ES-I3 (cell line): ENCODE results near the gene ZC3H7B.

ENCODE experiments used
- H3K36me3 ChIP-seq: 2 replicates; pipeline ENCODE4 v1.6.1; 2013; ENCODE audit warnings: mild to moderate bottlenecking, low read length, control low read depth, moderate library complexity; ENCODE audit not compliant: insufficient read depth
- H3K4me1 ChIP-seq: 2 replicates; pipeline ENCODE4 v1.6.1; 2013; ENCODE audit warnings: mild to moderate bottlenecking, control low read depth, low read length; ENCODE audit not compliant: insufficient read depth
- H3K9ac ChIP-seq: 2 replicates; pipeline ENCODE4 v1.6.1; 2013; ENCODE audit warnings: low read depth, mild to moderate bottlenecking, low read length, moderate library complexity
- H3K9me3 ChIP-seq: 2 replicates; pipeline ENCODE4 v1.6.1; 2013; ENCODE audit warnings: mild to moderate bottlenecking, low read length, moderate library complexity; ENCODE audit not compliant: control insufficient read depth, insufficient read depth

Gene ZC3H7B

GRCh38 chr22:41300661-41301060 is 664 bp upstream of the ZC3H7B start:
- H3K9me3 ChIP-seq, result no peaks in the 10 kb centered on the region
- H3K9ac ChIP-seq, result peak overlapping the region; percentile 94
- H3K36me3 ChIP-seq, result peaks cover 5% of the 10 kb centered on the region
- peaks cover 16% of the 10 kb centered on the region for H3K4me1 ChIP-seq

GRCh38 chr22:41302021-41302767 is 869 bp downstream of the ZC3H7B start:
- H3K36me3 ChIP-seq, result peaks cover 5% of the 10 kb centered on the region
- no peaks in the 10 kb centered on the region for H3K9me3 ChIP-seq
- peaks cover 21% of the 10 kb centered on the region for H3K4me1 ChIP-seq
- H3K9ac ChIP-seq, result peak overlapping the region; percentile 94

GRCh38 chr22:41302811-41303210 is 1.5 kb downstream of the ZC3H7B start:
- Histone ChIP-seq H3K9ac (peak overlapping the region; percentile 94), H3K36me3 (peaks cover 5% of the 10 kb centered on the region), H3K4me1 (peaks cover 27% of the 10 kb centered on the region), H3K9me3 (no peaks in the 10 kb centered on the region)

- H3K4me1 ChIP-seq, result peaks cover 26% of the 10 kb centered on the region
- peaks cover 10% of the 10 kb centered on the region for H3K36me3 ChIP-seq
- H3K9ac ChIP-seq, result no peak overlapping the region
- H3K9me3 ChIP-seq, result no peaks in the 10 kb centered on the region
These were observed 4.3 kb downstream of the ZC3H7B start for GRCh38 chr22:41305646-41306045.

- Histone ChIP-seq H3K9me3 (no peaks in the 10 kb centered on the region), H3K4me1 (peaks cover 30% of the 10 kb centered on the region), H3K36me3 (peaks cover 10% of the 10 kb centered on the region), H3K9ac (no peak overlapping the region)
These were observed 6.7 kb downstream of the ZC3H7B start for GRCh38 chr22:41308054-41308453.

GRCh38 chr22:41308544-41308947 is 7.2 kb downstream of the ZC3H7B start:
- H3K4me1 ChIP-seq, result peaks cover 25% of the 10 kb centered on the region
- no peak overlapping the region for H3K9ac ChIP-seq
- peaks cover 10% of the 10 kb centered on the region for H3K36me3 ChIP-seq
- H3K9me3 ChIP-seq, result no peaks in the 10 kb centered on the region

- peaks cover 21% of the 10 kb centered on the region for H3K4me1 ChIP-seq
- no peak overlapping the region for H3K9ac ChIP-seq
- peaks cover 5% of the 10 kb centered on the region; the same call in 1 of the 2 replicates for H3K36me3 ChIP-seq
- no peaks in the 10 kb centered on the region for H3K9me3 ChIP-seq
These were observed 9.0 kb downstream of the ZC3H7B start for GRCh38 chr22:41310336-41310735.

GRCh38 chr22:41311487-41311886 is 10.2 kb downstream of the ZC3H7B start:
- H3K36me3 ChIP-seq, result peaks cover 5% of the 10 kb centered on the region; the same call in 1 of the 2 replicates
- H3K9ac ChIP-seq, result no peak overlapping the region
- peaks cover 16% of the 10 kb centered on the region for H3K4me1 ChIP-seq
- no peaks in the 10 kb centered on the region for H3K9me3 ChIP-seq

GRCh38 chr22:41314821-41315220 is 13.5 kb downstream of the ZC3H7B start:
- peaks cover 8% of the 10 kb centered on the region; the same call in 1 of the 2 replicates for H3K4me1 ChIP-seq
- no peaks in the 10 kb centered on the region for H3K9me3 ChIP-seq
- H3K9ac ChIP-seq, result no peak overlapping the region
- no peaks in the 10 kb centered on the region for H3K36me3 ChIP-seq

- Histone ChIP-seq H3K9me3 (no peaks in the 10 kb centered on the region), H3K9ac (no peak overlapping the region), H3K36me3 (no peaks in the 10 kb centered on the region), H3K4me1 (peaks cover 8% of the 10 kb centered on the region; the same call in 1 of the 2 replicates)
These were observed 14.3 kb downstream of the ZC3H7B start for GRCh38 chr22:41315586-41315985.

- Histone ChIP-seq H3K9ac (no peak overlapping the region), H3K4me1 (no peaks in the 10 kb centered on the region), H3K9me3 (no peaks in the 10 kb centered on the region), H3K36me3 (0 out of 2 replicates have a peak, but pooled peaks cover 7% of the 10 kb centered on the region)
These were observed 19.3 kb downstream of the ZC3H7B start for GRCh38 chr22:41320416-41321240.

- no peaks in the 10 kb centered on the region for H3K9me3 ChIP-seq
- H3K4me1 ChIP-seq, result no peaks in the 10 kb centered on the region
- peaks cover 9% of the 10 kb centered on the region for H3K36me3 ChIP-seq
- no peak overlapping the region for H3K9ac ChIP-seq
These were observed 23.6 kb downstream of the ZC3H7B start for GRCh38 chr22:41324821-41325528.

- Histone ChIP-seq H3K4me1 (no peaks in the 10 kb centered on the region), H3K36me3 (peaks cover 19% of the 10 kb centered on the region), H3K9me3 (no peaks in the 10 kb centered on the region), H3K9ac (no peak overlapping the region)
These were observed 25.8 kb downstream of the ZC3H7B start for GRCh38 chr22:41327124-41327523.

GRCh38 chr22:41330169-41330568 is 28.8 kb downstream of the ZC3H7B start:
- H3K36me3 ChIP-seq, result peaks cover 26% of the 10 kb centered on the region
- no peaks in the 10 kb centered on the region for H3K9me3 ChIP-seq
- no peak overlapping the region for H3K9ac ChIP-seq
- H3K4me1 ChIP-seq, result no peaks in the 10 kb centered on the region
